ENCODE data around the gene PDXK.
A peak's percentile ranks its signal among the peaks of the same experiment; 100 is the strongest.

The PDXK gene

DNA sequence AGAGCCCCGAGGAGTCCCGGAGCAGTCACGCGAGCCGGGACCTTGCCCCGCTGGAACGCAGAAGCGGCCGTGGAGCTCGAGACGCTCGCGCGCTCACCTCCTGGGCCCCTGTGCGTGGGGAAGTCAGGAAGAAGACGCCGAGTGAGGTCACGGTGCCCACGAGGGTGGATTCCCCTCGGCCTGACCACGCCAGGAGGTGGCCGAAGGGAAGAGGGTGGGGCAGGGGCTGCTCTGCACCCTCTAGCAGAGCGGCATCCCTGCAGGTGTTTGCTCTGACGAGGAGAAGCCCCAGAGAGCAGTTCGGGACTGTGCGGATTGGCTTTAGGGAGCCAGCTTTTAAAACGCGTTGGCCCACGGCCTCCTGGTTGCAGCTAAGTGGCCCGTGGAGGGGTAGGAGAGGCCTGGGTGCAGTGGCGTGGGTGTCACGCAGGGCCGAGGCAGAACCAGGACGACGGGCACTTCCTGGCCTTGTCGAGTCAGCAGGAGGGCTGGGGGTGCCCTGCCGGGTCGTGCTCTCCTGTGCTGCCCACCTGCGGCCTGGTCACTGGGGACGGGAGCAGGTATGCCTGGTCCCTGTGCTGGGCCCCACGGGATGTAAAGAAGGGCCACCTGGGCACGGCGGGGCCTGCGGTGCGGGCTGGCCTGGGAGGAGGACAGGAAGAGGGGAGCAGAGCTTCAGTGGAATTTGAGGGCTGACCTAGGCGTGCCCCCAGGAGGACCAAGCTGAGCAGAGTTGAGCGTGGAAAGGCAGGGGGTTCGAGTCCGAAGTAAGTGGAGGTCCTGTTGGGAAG lies 1.0 kb downstream of the PDXK start:
- H3K27me3 ChIP-seq (ENCODE audit: low read length) = no peaks in the 10 kb centered on the region
- no peaks in the 10 kb centered on the region for H4K20me1 ChIP-seq (ENCODE audit: low read depth, low read length)
- no peaks in the 10 kb centered on the region for H3K9me3 ChIP-seq (ENCODE audit: insufficient read depth, low read length)
- no peak overlapping the region for H3K27ac ChIP-seq (ENCODE audit: low read depth, low read length)
- H3K36me3 ChIP-seq (ENCODE audit: low read length) = no peaks in the 10 kb centered on the region
- peaks cover 14% of the 10 kb centered on the region for H3F3A ChIP-seq (ENCODE audit: insufficient read depth)
- H3K4me2 ChIP-seq (ENCODE audit: low read depth, low read length, poor library complexity, severe bottlenecking) = peak overlapping the region; percentile 74
- H3K79me2 ChIP-seq (ENCODE audit: insufficient read depth, low read length) = no peaks in the 10 kb centered on the region
- H3K9ac ChIP-seq (ENCODE audit: low read length) = peak overlapping the region; percentile 76
- no peak for TF ChIP-seq EZH2phosphoT487 (conservative IDR thresholded peaks at IDR 0.05; ENCODE audit: low read length)
- peak overlapping the region; percentile 82 for H3K4me3 ChIP-seq (ENCODE audit: insufficient read depth, low read length, poor library complexity, severe bottlenecking)
- H3K9me2 ChIP-seq (replicated peaks; ENCODE audit: insufficient read depth, low read length) = no peaks in the 10 kb centered on the region
- H2AFZ ChIP-seq (ENCODE audit: low read depth, low read length, severe bottlenecking) = peak overlapping the region; percentile 90

DNA sequence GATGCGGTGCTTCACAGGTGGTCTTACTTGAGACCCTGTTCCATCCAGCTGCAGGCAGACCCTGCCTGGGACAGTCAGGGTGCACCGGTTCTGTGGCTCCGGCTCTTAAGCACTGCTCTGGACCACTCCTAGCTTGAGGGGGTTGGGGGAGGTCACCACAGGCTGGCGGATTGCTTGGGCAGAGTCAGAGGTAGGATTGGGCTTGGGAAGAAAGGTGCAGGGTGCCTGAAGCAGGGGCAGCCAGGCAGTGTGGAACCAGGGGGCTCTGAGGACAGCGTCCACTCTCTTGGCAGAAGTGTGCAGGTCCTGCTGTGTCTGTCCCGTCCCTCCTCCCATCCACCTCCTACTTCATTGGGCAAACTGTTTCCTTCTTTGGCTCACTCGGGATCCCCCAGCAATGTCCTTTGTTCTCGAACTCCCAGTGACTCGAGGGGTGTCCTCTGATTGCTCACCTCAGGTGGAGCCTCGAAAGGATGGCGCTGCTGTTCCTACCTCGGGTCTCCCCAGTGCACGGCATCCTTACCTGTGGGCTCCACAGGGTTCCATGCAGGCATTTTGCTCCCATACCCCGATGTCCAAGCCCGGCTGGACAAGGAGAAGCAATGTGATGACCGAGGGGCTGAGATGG lies 1.7 kb downstream of the PDXK start:
- peaks cover 14% of the 10 kb centered on the region for H3F3A ChIP-seq (ENCODE audit: insufficient read depth)
- no peak overlapping the region for H3K9ac ChIP-seq (ENCODE audit: low read length)
- no peaks in the 10 kb centered on the region for H4K20me1 ChIP-seq (ENCODE audit: low read depth, low read length)
- no peaks in the 10 kb centered on the region for H3K36me3 ChIP-seq (ENCODE audit: low read length)
- H3K4me3 ChIP-seq (ENCODE audit: insufficient read depth, low read length, poor library complexity, severe bottlenecking) = no peak overlapping the region
- TF ChIP-seq, protein P1, sequence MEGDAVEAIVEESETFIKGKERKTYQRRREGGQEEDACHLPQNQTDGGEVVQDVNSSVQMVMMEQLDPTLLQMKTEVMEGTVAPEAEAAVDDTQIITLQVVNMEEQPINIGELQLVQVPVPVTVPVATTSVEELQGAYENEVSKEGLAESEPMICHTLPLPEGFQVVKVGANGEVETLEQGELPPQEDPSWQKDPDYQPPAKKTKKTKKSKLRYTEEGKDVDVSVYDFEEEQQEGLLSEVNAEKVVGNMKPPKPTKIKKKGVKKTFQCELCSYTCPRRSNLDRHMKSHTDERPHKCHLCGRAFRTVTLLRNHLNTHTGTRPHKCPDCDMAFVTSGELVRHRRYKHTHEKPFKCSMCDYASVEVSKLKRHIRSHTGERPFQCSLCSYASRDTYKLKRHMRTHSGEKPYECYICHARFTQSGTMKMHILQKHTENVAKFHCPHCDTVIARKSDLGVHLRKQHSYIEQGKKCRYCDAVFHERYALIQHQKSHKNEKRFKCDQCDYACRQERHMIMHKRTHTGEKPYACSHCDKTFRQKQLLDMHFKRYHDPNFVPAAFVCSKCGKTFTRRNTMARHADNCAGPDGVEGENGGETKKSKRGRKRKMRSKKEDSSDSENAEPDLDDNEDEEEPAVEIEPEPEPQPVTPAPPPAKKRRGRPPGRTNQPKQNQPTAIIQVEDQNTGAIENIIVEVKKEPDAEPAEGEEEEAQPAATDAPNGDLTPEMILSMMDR (IDR thresholded peaks at IDR 0.05; ENCODE audit: insufficient read depth, low read length, poor library complexity, severe bottlenecking) = no peak
- no peak for TF ChIP-seq EZH2phosphoT487 (conservative IDR thresholded peaks at IDR 0.05; ENCODE audit: low read length)
- H3K27me3 ChIP-seq (ENCODE audit: low read length) = no peaks in the 10 kb centered on the region
- no peak overlapping the region for H3K27ac ChIP-seq (ENCODE audit: low read depth, low read length)
- H3K4me2 ChIP-seq (ENCODE audit: low read depth, low read length, poor library complexity, severe bottlenecking) = peak overlapping the region; percentile 74
- no peak overlapping the region for H2AFZ ChIP-seq (ENCODE audit: low read depth, low read length, severe bottlenecking)
- H3K9me3 ChIP-seq (ENCODE audit: insufficient read depth, low read length) = no peaks in the 10 kb centered on the region
- H3K9me2 ChIP-seq (replicated peaks; ENCODE audit: insufficient read depth, low read length) = no peaks in the 10 kb centered on the region
- H3K79me2 ChIP-seq (ENCODE audit: insufficient read depth, low read length) = no peaks in the 10 kb centered on the region

GRCh38 chr21:43721206-43721605 lies 2.3 kb downstream of the PDXK start:
- Histone ChIP-seq H3K79me2 (ENCODE audit: insufficient read depth, low read length) (no peaks in the 10 kb centered on the region), H3F3A (ENCODE audit: insufficient read depth) (peaks cover 14% of the 10 kb centered on the region), H3K9ac (ENCODE audit: low read length) (no peak overlapping the region), H2AFZ (ENCODE audit: low read depth, low read length, severe bottlenecking) (no peak overlapping the region), H3K4me2 (ENCODE audit: low read depth, low read length, poor library complexity, severe bottlenecking) (no peak overlapping the region), H4K20me1 (ENCODE audit: low read depth, low read length) (no peaks in the 10 kb centered on the region), H3K4me3 (ENCODE audit: insufficient read depth, low read length, poor library complexity, severe bottlenecking) (no peak overlapping the region), H3K9me3 (ENCODE audit: insufficient read depth, low read length) (no peaks in the 10 kb centered on the region), H3K27ac (ENCODE audit: low read depth, low read length) (no peak overlapping the region), H3K36me3 (ENCODE audit: low read length) (no peaks in the 10 kb centered on the region), H3K27me3 (ENCODE audit: low read length) (no peaks in the 10 kb centered on the region), H3K9me2 (replicated peaks; ENCODE audit: insufficient read depth, low read length) (no peaks in the 10 kb centered on the region)
- TF ChIP-seq, protein P1 (IDR thresholded peaks at IDR 0.05; ENCODE audit: insufficient read depth, low read length, poor library complexity, severe bottlenecking) = no peak
- no peak for TF ChIP-seq EZH2phosphoT487 (conservative IDR thresholded peaks at IDR 0.05; ENCODE audit: low read length)

- Histone ChIP-seq H2AFZ (ENCODE audit: low read depth, low read length, severe bottlenecking) (no peak overlapping the region), H3K4me2 (ENCODE audit: low read depth, low read length, poor library complexity, severe bottlenecking) (no peak overlapping the region), H3K9ac (ENCODE audit: low read length) (no peak overlapping the region), H4K20me1 (ENCODE audit: low read depth, low read length) (no peaks in the 10 kb centered on the region), H3K9me2 (replicated peaks; ENCODE audit: insufficient read depth, low read length) (no peaks in the 10 kb centered on the region), H3K9me3 (ENCODE audit: insufficient read depth, low read length) (no peaks in the 10 kb centered on the region), H3K4me3 (ENCODE audit: insufficient read depth, low read length, poor library complexity, severe bottlenecking) (no peak overlapping the region), H3K36me3 (ENCODE audit: low read length) (no peaks in the 10 kb centered on the region), H3K27ac (ENCODE audit: low read depth, low read length) (no peak overlapping the region), H3K27me3 (ENCODE audit: low read length) (no peaks in the 10 kb centered on the region), H3F3A (ENCODE audit: insufficient read depth) (peaks cover 8% of the 10 kb centered on the region), H3K79me2 (ENCODE audit: insufficient read depth, low read length) (no peaks in the 10 kb centered on the region)
- no peak for TF ChIP-seq EZH2phosphoT487 (conservative IDR thresholded peaks at IDR 0.05; ENCODE audit: low read length)
- TF ChIP-seq, protein P1 (IDR thresholded peaks at IDR 0.05; ENCODE audit: insufficient read depth, low read length, poor library complexity, severe bottlenecking) = no peak
Measured at GRCh38 chr21:43721939-43722338, 3.0 kb downstream of the PDXK start.
